ENCODE data around the gene PAQR7. TPM values are rescaled to one million over a fixed set of nuclear protein-coding genes. Genes with fewer than 3 reads are reported as not detected.

PAQR7 gene
- total RNA-seq, 1 donor from 2014 or later: 4.6 TPM

DNA sequence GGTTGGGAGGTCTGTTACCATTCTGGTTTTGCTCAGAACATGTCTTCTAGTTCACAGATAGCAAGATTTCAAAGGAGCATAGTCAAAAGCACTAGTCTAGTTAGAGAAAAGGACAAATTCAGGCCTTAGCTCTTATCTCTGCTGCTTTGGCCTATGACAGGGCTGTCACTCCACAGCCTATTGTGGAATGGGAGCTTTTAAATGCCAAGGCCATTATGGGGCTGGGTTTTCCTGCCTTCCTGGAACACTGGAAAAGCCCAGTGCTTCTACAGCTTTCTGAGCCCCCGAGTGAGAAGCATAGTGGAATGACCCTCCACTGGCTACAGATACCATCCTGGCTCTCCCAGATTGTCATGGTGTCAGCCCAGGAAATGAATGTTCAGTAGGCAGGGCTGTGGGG is 46.5 kb downstream of the PAQR7 start:
- no peak overlapping the region for H3K27ac Mint-ChIP-seq
- no peaks in the 10 kb centered on the region for H3K4me1 Mint-ChIP-seq
- ChIA-PET POLR2A (interaction anchor here (1.0 kb wide), 1 partner anchor 9 kb away, joined by 3 read pairs; the partner anchor contains the start of gene MTFR1L), CTCF (no interaction called here)
- no peaks in the 10 kb centered on the region for H3K27me3 Mint-ChIP-seq
- H3K9me3 Mint-ChIP-seq: no peaks in the 10 kb centered on the region
- TF ChIP-seq, protein P1, sequence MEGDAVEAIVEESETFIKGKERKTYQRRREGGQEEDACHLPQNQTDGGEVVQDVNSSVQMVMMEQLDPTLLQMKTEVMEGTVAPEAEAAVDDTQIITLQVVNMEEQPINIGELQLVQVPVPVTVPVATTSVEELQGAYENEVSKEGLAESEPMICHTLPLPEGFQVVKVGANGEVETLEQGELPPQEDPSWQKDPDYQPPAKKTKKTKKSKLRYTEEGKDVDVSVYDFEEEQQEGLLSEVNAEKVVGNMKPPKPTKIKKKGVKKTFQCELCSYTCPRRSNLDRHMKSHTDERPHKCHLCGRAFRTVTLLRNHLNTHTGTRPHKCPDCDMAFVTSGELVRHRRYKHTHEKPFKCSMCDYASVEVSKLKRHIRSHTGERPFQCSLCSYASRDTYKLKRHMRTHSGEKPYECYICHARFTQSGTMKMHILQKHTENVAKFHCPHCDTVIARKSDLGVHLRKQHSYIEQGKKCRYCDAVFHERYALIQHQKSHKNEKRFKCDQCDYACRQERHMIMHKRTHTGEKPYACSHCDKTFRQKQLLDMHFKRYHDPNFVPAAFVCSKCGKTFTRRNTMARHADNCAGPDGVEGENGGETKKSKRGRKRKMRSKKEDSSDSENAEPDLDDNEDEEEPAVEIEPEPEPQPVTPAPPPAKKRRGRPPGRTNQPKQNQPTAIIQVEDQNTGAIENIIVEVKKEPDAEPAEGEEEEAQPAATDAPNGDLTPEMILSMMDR (IDR thresholded peaks at IDR 0.05): no peak
- H3K4me3 Mint-ChIP-seq: no peak overlapping the region
- H3K36me3 Mint-ChIP-seq (ENCODE audit: low read depth): peaks cover 76% of the 10 kb centered on the region
- no peak for ATAC-seq (ENCODE audit: low read depth)
- no peak for DNase-seq
- intact Hi-C loops (cut with micrococcal nuclease): no loop called here

DNA sequence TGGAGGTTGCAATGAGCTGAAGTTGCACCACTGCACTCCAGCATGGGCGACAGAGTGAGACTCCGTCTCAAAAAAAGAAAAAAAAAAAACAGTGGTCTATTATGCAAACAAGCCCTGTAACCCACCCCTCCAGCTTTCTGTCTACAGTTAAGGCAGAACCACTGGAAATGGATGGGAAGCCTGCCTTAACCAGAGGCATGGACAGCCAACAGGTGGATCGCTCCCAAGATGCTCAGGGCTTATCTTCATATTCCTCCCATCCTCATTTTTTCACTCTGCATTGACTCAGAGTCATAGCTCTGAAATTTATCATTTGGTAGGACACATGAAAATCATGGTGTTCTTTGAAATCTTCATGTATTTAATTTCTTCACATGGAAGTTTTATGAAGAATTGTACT is 47.0 kb downstream of the PAQR7 start:
- ChIA-PET CTCF (no interaction called here), POLR2A (interaction anchor here (1.0 kb wide), 1 partner anchor 9 kb away, joined by 3 read pairs; the partner anchor contains the start of gene MTFR1L)
- ATAC-seq (ENCODE audit: low read depth) (no peak), DNase-seq (no peak)
- intact Hi-C loops (cut with micrococcal nuclease): no loop called here
- H3K36me3 Mint-ChIP-seq (ENCODE audit: low read depth): peaks cover 72% of the 10 kb centered on the region
- H3K27me3 Mint-ChIP-seq: no peaks in the 10 kb centered on the region
- H3K27ac Mint-ChIP-seq: no peak overlapping the region
- no peak overlapping the region for H3K4me3 Mint-ChIP-seq
- H3K4me1 Mint-ChIP-seq: no peaks in the 10 kb centered on the region
- no peaks in the 10 kb centered on the region for H3K9me3 Mint-ChIP-seq
- TF ChIP-seq, protein P1 (IDR thresholded peaks at IDR 0.05): no peak

DNA sequence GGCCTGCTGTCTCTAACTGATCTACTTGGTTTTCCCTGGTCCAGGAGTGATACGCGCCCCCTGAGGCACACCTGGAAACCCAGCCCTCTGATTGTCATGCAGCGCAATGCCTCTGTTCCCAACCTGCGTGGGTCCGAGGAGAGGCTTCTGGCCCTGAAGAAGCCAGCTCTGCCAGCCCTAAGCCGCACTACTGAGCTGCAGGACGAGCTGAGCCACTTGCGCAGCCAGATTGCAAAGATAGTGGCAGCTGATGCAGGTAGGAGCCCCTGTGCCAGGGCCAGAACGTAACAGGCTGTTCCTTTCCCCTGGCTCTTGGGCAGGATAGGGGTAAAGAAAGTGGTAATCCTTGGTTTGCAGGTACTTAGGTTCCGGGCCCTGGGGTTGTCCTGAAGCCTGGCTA is 48.9 kb downstream of the PAQR7 start:
- POLR2A ChIA-PET: interaction anchor here (0.6 kb wide), 1 partner anchor 1945 kb away, joined by 5 read pairs; no protein-coding TSS in a partner anchor

DNA sequence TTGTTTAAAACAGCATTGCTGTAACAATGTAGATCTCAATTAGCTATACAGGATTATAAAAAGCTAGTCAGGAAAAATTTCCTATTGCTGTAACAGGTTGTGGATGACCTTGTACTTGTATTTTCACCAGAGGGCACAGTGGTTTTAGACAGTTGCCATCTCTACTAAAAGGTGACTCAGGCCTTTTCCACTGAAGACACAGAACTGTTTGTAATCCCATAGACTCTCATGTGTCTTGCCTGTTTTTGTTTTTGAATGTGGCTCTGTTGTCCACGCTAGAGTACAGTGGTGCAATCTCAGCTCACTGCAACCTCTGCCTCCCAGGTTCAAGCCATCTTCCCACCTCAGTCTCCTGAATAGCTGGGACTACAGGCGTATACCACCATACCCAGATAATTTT is 49.9 kb downstream of the PAQR7 start:
- ATAC-seq (ENCODE audit: low read depth) (no peak), DNase-seq (no peak)
- Mint-ChIP-seq H3K27me3 (no peaks in the 10 kb centered on the region), H3K9me3 (no peaks in the 10 kb centered on the region), H3K4me1 (peaks cover 16% of the 10 kb centered on the region), H3K36me3 (ENCODE audit: low read depth) (peaks cover 48% of the 10 kb centered on the region), H3K4me3 (no peak overlapping the region), H3K27ac (no peak overlapping the region)
- ChIA-PET POLR2A (no interaction called here), CTCF (no interaction called here)
- TF ChIP-seq, protein P1 (IDR thresholded peaks at IDR 0.05): no peak
- intact Hi-C loops (cut with micrococcal nuclease): no loop called here

More for the DNA sequence above, 48.9 kb downstream of the PAQR7 start:
- Mint-ChIP-seq H3K4me1 (peaks cover 6% of the 10 kb centered on the region), H3K9me3 (no peaks in the 10 kb centered on the region), H3K27me3 (no peaks in the 10 kb centered on the region), H3K36me3 (ENCODE audit: low read depth) (peaks cover 54% of the 10 kb centered on the region), H3K27ac (no peak overlapping the region), H3K4me3 (no peak overlapping the region)
- intact Hi-C loops (cut with micrococcal nuclease): no loop called here
- ATAC-seq (ENCODE audit: low read depth) (no peak), DNase-seq (no peak)
- TF ChIP-seq, protein P1 (IDR thresholded peaks at IDR 0.05): no peak
- CTCF ChIA-PET: no interaction called here

DNA sequence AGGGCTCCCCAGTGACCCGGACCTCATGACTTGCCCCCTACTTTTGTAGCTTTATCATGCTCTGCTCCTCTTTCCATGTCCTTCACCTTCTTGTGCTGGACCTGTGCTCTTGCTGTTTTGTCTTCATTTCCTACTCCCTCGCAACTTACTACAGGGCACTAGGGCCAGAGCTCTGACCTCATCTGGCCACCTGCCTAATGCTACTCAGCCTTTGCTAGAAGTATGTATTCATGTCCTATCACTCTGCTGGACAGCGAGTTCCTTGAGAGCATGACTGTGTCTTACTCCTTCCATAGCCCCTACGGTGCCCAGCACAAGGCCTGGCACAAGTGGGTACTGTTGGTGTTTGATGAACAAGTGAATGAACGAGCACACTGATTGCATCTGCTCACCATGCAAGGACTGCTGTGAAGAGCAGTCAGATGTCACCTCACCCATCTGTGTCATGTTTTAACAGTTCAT is 53.8 kb downstream of the PAQR7 start:
- ATAC-seq (ENCODE audit: low read depth) (no peak), DNase-seq (no peak)
- TF ChIP-seq, protein P1 (IDR thresholded peaks at IDR 0.05): no peak
- Mint-ChIP-seq H3K4me1 (peaks cover 27% of the 10 kb centered on the region), H3K4me3 (peak overlapping the region; percentile 92), H3K27ac (peak overlapping the region; percentile 2), H3K27me3 (no peaks in the 10 kb centered on the region), H3K9me3 (no peaks in the 10 kb centered on the region), H3K36me3 (ENCODE audit: low read depth) (peaks cover 14% of the 10 kb centered on the region)
- ChIA-PET CTCF (no interaction called here), POLR2A (interaction anchor here (1.0 to 2.7 kb wide), 4 partner anchors 11 to 589 kb away, joined by 4 to 22 read pairs (median 10); partner anchors contain the start of genes MACO1 and SYF2)
- intact Hi-C loops (cut with micrococcal nuclease): loop anchor here (2.0 kb wide), 2 partner anchors 37 to 53 kb away; partner anchors contain the start of genes AUNIP and PAQR7
